K562 (cell line): ENCODE results near the gene ECI1. TPM values are rescaled to one million over a fixed set of nuclear protein-coding genes. Genes with fewer than 3 reads are reported as not detected.
A peak's percentile ranks its signal among the peaks of the same experiment; 100 is the strongest.

ENCODE experiments used
- ATAC-seq: fragments of 200-7000 bp; cut with Tn5 transposase; 3 replicates; pipeline ENCODE4 v1.9.1; 2020; ENCODE audit warnings: moderate library complexity
- BruUV-seq: library from RNA; stranded (reverse); fragments of 400-500 nt; replicated peaks from 2 replicates; lab custom pipeline; 2021; lab: Mats Ljungman, UMichigan
- CTCF ChIA-PET: fragments of 300-600 bp; formaldehyde crosslinking; extraction: SDS; loops from one replicate; lab custom pipeline; 2021; ENCODE audit warnings: low intra/inter-chr PET ratio; lab: Yijun Ruan, JAX
- POLR2A ChIA-PET: fragments of 300-600, 350-650 bp; sonication (Branson Sonifier 250); formaldehyde crosslinking; extraction: SDS; loops from one replicate; lab custom pipeline; 2021; ENCODE audit warnings: antibody characterized with exemption, inconsistent platforms; lab: Yijun Ruan, JAX
- DNase-seq, 4 experiments: peaks; one replicate each; pipeline versions ENCODE4 v3.0.0 to v3.0.0-alpha.2; 2011 to 2018; ENCODE audit warnings: low spot score in 3 of 4, mixed read lengths in 3 of 4; ENCODE audit errors: extremely low read depth in 1 of 4
- FAIRE-seq: peaks from 2 replicates; lab custom pipeline; 2011; peaks lifted over from hg19 to GRCh38; lab: Jason Lieb, UNC
- H2AFZ ChIP-seq: 2 replicates; pipeline ENCODE4 v1.6.0; 2011; ENCODE audit warnings: low read depth, low read length, control low read depth, inconsistent platforms
- H3K27ac ChIP-seq: fragments of 200-600 bp; 3 replicates; pipeline ENCODE4 v1.8.0; 2011; ENCODE audit warnings: low read depth, mild to moderate bottlenecking, control low read depth, inconsistent platforms, low read length, moderate library complexity, mixed read lengths; ENCODE audit errors: extremely low read depth
- H3K27me3 ChIP-seq, 2 experiments: fragments of 300-600 bp in 1 of 2; 2 replicates in 1 of 2; 3 replicates in 1 of 2; pipeline versions ENCODE4 v1.6.0 to v1.8.0; 2011; ENCODE audit warnings: inconsistent platforms in 2 of 2, low read length in 2 of 2, mild to moderate bottlenecking in 1 of 2, mixed read lengths in 1 of 2, moderate library complexity in 1 of 2; ENCODE audit not compliant: control insufficient read depth in 2 of 2, insufficient read depth in 2 of 2
- H3K36me3 ChIP-seq: fragments of 300-600 bp; 3 replicates; pipeline ENCODE4 v1.8.0; 2011; ENCODE audit warnings: mild to moderate bottlenecking, low read length, inconsistent platforms; ENCODE audit not compliant: control insufficient read depth, insufficient read depth
- H3K4me1 ChIP-seq, 2 experiments: fragments of 200-600 bp in 1 of 2; replicated peaks in 1 of 2; 2 replicates in 1 of 2; 3 replicates in 1 of 2; pipeline versions ENCODE4 v1.5.1 to v1.8.0; 2011; ENCODE audit warnings: inconsistent platforms in 2 of 2, low read length in 2 of 2, mild to moderate bottlenecking in 1 of 2, mixed read lengths in 1 of 2, moderate library complexity in 1 of 2; ENCODE audit not compliant: control insufficient read depth in 2 of 2, insufficient read depth in 2 of 2
- H3K4me2 ChIP-seq: 2 replicates; pipeline ENCODE4 v1.6.1; 2011; ENCODE audit warnings: low read length, control low read depth, inconsistent platforms, mixed read lengths; ENCODE audit not compliant: insufficient read depth
- H3K4me3 ChIP-seq: fragments of 200-600 bp; sonication (generic), shearing (Covaris generic); 2 replicates; pipeline ENCODE4 v1.5.1; 2016; ENCODE audit warnings: control low read depth, inconsistent platforms
- H3K79me2 ChIP-seq: fragments of 200-600 bp; 3 replicates; pipeline ENCODE4 v1.8.0; 2011; ENCODE audit warnings: low read length, inconsistent platforms; ENCODE audit not compliant: control insufficient read depth, insufficient read depth
- H3K9ac ChIP-seq, 2 experiments: 2 replicates each; pipeline versions ENCODE4 v1.6.0 to v1.6.1; 2011; ENCODE audit warnings: low read depth in 2 of 2, low read length in 2 of 2, control low read depth in 1 of 2, inconsistent platforms in 1 of 2, mild to moderate bottlenecking in 1 of 2, mixed read lengths in 1 of 2; ENCODE audit not compliant: insufficient read depth in 1 of 2
- H3K9me1 ChIP-seq: one replicate; pipeline ENCODE4 v1.6.0; 2011; ENCODE audit warnings: inconsistent platforms, mild to moderate bottlenecking, low read length, moderate library complexity; ENCODE audit not compliant: control insufficient read depth, insufficient read depth
- H3K9me3 ChIP-seq: replicated peaks from 2 replicates; pipeline ENCODE4 v1.5.1; 2011; ENCODE audit warnings: low read depth, low read length, inconsistent platforms; ENCODE audit not compliant: control insufficient read depth, insufficient read depth
- H4K20me1 ChIP-seq: replicated peaks from 2 replicates; pipeline ENCODE4 v1.6.1; 2011; ENCODE audit warnings: low read length, inconsistent platforms, mixed read lengths; ENCODE audit not compliant: control insufficient read depth, insufficient read depth
- NCOR1 ChIP-seq: fragments of 450-650 bp; IDR thresholded peaks from 2 replicates; pipeline ENCODE4 v1.6.1; 2016; ENCODE audit warnings: mild to moderate bottlenecking, moderate library complexity
- POLR2G ChIP-seq: fragments of 200-400 bp; formaldehyde crosslinking; IDR thresholded peaks from 2 replicates; pipeline ENCODE4 v1.6.1; 2017; ENCODE audit warnings: low read depth, mild to moderate bottlenecking, antibody characterized with exemption, low read length, moderate library complexity
- RBM25 ChIP-seq: fragments of 200-400 bp; formaldehyde crosslinking; IDR thresholded peaks from 2 replicates; pipeline ENCODE4 v1.6.1; 2018; ENCODE audit warnings: low read length, low read depth, moderate library complexity; ENCODE audit not compliant: severe bottlenecking
- SRSF3 ChIP-seq: fragments of 200-400 bp; formaldehyde crosslinking; IDR thresholded peaks from 2 replicates; pipeline ENCODE4 v1.6.1; 2016; ENCODE audit warnings: mild to moderate bottlenecking, low read length, moderate library complexity; ENCODE audit not compliant: insufficient read depth
- ZC3H8 ChIP-seq: fragments of 450-650 bp; IDR thresholded peaks from 2 replicates; pipeline ENCODE4 v1.6.1; 2017
- ZKSCAN3 ChIP-seq: fragments of 250-450 bp; sonication (Bioruptor Pico); IDR thresholded peaks from 2 replicates; pipeline ENCODE4 v1.4.0; 2020
- ZNF124 ChIP-seq: sonication (generic); formaldehyde crosslinking; IDR thresholded peaks from 2 replicates; pipeline ENCODE4 v1.8.1; 2022; ENCODE audit warnings: missing genetic modification reagents
- WGBS: fragments of 100-300 bp; shearing (Covaris generic); methylation state at CpG from one replicate; pipeline ENCODE4 v1.1.6; 2016; ENCODE audit warnings: low coverage, mixed read lengths; ENCODE audit not compliant: insufficient coverage; ENCODE audit errors: missing lambda C conversion rate; 5-methylcytosine and 5-hydroxymethylcytosine counted together
- in situ Hi-C: fragments of 300-500 bp; cut with MboI; formaldehyde crosslinking; loops from 4 replicates; pipeline ENCODE4 v1.15.0; 2018; ENCODE audit warnings: inconsistent platforms, mixed read lengths
- intact Hi-C: fragments of 100-400 bp; cut with micrococcal nuclease; formaldehyde crosslinking; loops from 2 replicates; pipeline ENCODE4 v1.14.2; 2022
- polyA plus RNA-seq, 8 experiments: library from polyadenylated mRNA; depleted of rRNA in 4 of 8; stranded (reverse) in 5 of 8; unstranded in 3 of 8; fragments of >200 nt; fragmentation: Nextera tagmentation in 2 of 8; fragmentation: Illumina TruSeq in 1 of 8; extraction: Ambion mirVana in 2 of 8; extraction: Trizol in 1 of 8; gene quantifications; 2 replicates each; pipeline versions ENCODE4 v1.2.1 to v1.2.3, GENCODE V29; 2011 to 2014; ENCODE audit warnings: inconsistent platforms in 1 of 8, missing spikeins in 1 of 8
- total RNA-seq, 7 experiments: library from RNA; depleted of rRNA in 6 of 7; stranded (reverse); fragments of >200 nt in 6 of 7; fragmentation: Illumina TruSeq in 2 of 7; extraction: Trizol in 2 of 7; gene quantifications; 2 replicates each; pipeline versions ENCODE4 v1.2.1 to v1.2.3, GENCODE V29; 2011 to 2021; ENCODE audit warnings: low replicate concordance in 1 of 7
- TF ChIP-seq, protein P1 (sequence below): fragments of 250-450 bp; sonication (Bioruptor Pico); IDR thresholded peaks from 2 replicates; pipeline ENCODE4 v1.4.0; 2020; ENCODE audit warnings: mild to moderate bottlenecking, moderate library complexity

ECI1 gene
- total and polyA plus RNA-seq, 9 of the 15 experiments (the other 6 are each of a cell fraction or from before 2014, with no cell fraction given), result 4.7 to 189 (median 54.0) TPM

DNA sequence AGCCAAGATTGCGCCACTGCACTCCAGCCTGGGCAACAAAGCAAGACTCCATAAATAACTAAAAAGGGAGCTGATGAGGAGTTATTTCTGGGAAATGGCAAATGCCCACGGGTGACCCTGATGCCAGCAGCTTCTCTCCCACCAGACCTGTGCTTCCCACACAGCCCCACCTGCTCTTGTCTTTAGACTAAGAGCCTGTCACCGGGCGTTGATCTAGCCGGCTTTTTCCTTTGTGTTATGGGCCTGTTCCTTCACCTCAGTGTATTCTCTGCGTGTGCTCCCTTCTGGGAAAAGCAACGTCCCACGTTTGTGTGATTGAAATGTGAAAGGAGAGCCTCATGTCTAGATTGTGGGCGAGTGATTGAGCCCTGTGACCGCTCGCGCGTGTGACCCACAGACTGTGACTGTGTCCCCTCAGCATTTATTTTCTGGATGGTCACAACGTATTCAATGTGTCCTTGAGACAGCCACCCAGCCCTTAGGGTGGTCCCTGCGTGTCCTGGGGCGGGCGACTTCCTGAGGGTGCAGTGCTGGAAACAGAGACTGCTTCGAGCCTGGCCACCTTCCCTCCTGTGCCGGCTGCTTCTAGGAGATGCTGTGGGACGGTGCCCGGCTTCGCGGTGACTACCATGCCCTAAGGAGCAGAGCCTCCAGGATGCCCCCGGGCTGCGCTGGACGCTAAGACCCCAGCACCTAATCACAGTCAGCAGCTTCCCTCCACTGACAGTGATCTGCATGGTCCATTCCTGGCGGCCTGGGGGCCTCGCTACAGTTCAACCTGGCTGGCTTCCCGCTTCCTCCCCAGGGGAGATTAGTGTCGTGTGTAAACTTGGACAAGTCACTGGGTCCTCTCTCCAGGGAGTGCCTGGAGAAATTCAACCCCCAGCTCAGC is 24.3 kb upstream of the ECI1 start:
- POLR2A ChIA-PET, result interaction anchor here (0.6 to 1.0 kb wide), 5 partner anchors 9 to 71 kb away, joined by 3 to 5 read pairs (median 3); partner anchors contain the start of gene ECI1
- in situ Hi-C loops, result no loop called here
- FAIRE-seq (no peak), ATAC-seq (no peak)
- H3K27ac ChIP-seq, result no peak overlapping the region
- H3K9ac ChIP-seq, result no peak overlapping the region; a peak in 1 of 4 replicates
- no peaks in the 10 kb centered on the region for H3K9me3 ChIP-seq
- no peak for TF ChIP-seq NCOR1
- TF ChIP-seq POLR2G, result 0 out of 2 replicates have a peak, but pooled peaks have one; percentile 41
- TF ChIP-seq, all 486 proteins: peak for 1
- DNase-seq, result no peak
- peaks cover 3% of the 10 kb centered on the region for H3K9me1 ChIP-seq
- H3K4me2 ChIP-seq, result no peak overlapping the region
- H3K4me1 ChIP-seq, result peaks cover 0 to 58% of the 10 kb centered on the region in 2 experiments; a peak in 2 of 5 replicates
- 73% methylated on average over 20 of the region's 30 CpGs for WGBS
- H3K79me2 ChIP-seq, result 0 out of 3 replicates have a peak, but pooled peaks cover under 1% of the 10 kb centered on the region
- no peaks in the 10 kb centered on the region for H4K20me1 ChIP-seq
- no peak overlapping the region for H2AFZ ChIP-seq
- H3K36me3 ChIP-seq, result peaks cover 32% of the 10 kb centered on the region; the same call in 1 of the 3 replicates
- H3K27me3 ChIP-seq, result no peaks in the 10 kb centered on the region
- intact Hi-C loops, result no loop called here
- no TSS peak for BruUV-seq
- CTCF ChIA-PET, result no interaction called here
- no peak overlapping the region for H3K4me3 ChIP-seq

- Histone ChIP-seq H3K4me1 (peaks cover 7 to 75% of the 10 kb centered on the region in 2 experiments; a peak in 4 of 5 replicates), H3K27me3 (no peaks in the 10 kb centered on the region), H3K9me1 (peaks cover 3% of the 10 kb centered on the region), H3K27ac (no peak overlapping the region), H3K4me3 (no peak overlapping the region), H3K79me2 (peaks cover 18% of the 10 kb centered on the region), H3K36me3 (peaks cover 20% of the 10 kb centered on the region; the same call in 1 of the 3 replicates), H3K9ac (peak overlapping the region in 1 of 2 experiments; percentile 78; a peak in 2 of 4 replicates), H3K9me3 (no peaks in the 10 kb centered on the region), H3K4me2 (no peak overlapping the region), H4K20me1 (no peaks in the 10 kb centered on the region; the same call in 1 of the 2 replicates), H2AFZ (no peak overlapping the region)
- in situ Hi-C loops, result no loop called here
- FAIRE-seq (no peak), DNase-seq (no peak), ATAC-seq (no peak)
- ChIA-PET CTCF (no interaction called here), POLR2A (interaction anchor here (0.6 kb wide), 1 partner anchor 11 kb away, joined by 3 read pairs; no protein-coding TSS in a partner anchor)
- intact Hi-C loops, result no loop called here
- BruUV-seq, result no TSS peak
- WGBS, result 81% methylated on average over 8 of the region's 10 CpGs
- TF ChIP-seq SRSF3, result no peak
- no peak for TF ChIP-seq ZNF124 (CRISPR knock-in tag)
- TF ChIP-seq, protein P1, sequence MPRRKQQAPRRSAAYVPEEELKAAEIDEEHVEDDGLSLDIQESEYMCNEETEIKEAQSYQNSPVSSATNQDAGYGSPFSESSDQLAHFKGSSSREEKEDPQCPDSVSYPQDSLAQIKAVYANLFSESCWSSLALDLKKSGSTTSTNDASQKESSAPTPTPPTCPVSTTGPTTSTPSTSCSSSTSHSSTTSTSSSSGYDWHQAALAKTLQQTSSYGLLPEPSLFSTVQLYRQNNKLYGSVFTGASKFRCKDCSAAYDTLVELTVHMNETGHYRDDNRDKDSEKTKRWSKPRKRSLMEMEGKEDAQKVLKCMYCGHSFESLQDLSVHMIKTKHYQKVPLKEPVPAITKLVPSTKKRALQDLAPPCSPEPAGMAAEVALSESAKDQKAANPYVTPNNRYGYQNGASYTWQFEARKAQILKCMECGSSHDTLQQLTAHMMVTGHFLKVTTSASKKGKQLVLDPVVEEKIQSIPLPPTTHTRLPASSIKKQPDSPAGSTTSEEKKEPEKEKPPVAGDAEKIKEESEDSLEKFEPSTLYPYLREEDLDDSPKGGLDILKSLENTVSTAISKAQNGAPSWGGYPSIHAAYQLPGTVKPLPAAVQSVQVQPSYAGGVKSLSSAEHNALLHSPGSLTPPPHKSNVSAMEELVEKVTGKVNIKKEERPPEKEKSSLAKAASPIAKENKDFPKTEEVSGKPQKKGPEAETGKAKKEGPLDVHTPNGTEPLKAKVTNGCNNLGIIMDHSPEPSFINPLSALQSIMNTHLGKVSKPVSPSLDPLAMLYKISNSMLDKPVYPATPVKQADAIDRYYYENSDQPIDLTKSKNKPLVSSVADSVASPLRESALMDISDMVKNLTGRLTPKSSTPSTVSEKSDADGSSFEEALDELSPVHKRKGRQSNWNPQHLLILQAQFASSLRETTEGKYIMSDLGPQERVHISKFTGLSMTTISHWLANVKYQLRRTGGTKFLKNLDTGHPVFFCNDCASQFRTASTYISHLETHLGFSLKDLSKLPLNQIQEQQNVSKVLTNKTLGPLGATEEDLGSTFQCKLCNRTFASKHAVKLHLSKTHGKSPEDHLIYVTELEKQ (CRISPR knock-in tag), result no peak
- TF ChIP-seq RBM25, result no peak
- TF ChIP-seq ZKSCAN3 (CRISPR knock-in tag), result no peak
- no peak for TF ChIP-seq ZC3H8
These were observed 22.5 kb upstream of the ECI1 start for GRCh38 chr16:2273931-2274330.
